SHP77 treated with DMSO at 0.1 percent for 48 hours (cell line): ENCODE data around the gene HSPA12B.

Source experiments
- DNase-seq: peaks from one replicate; lab custom pipeline; 2025; lab: John Stamatoyannopoulos, UW

Gene HSPA12B

DNA sequence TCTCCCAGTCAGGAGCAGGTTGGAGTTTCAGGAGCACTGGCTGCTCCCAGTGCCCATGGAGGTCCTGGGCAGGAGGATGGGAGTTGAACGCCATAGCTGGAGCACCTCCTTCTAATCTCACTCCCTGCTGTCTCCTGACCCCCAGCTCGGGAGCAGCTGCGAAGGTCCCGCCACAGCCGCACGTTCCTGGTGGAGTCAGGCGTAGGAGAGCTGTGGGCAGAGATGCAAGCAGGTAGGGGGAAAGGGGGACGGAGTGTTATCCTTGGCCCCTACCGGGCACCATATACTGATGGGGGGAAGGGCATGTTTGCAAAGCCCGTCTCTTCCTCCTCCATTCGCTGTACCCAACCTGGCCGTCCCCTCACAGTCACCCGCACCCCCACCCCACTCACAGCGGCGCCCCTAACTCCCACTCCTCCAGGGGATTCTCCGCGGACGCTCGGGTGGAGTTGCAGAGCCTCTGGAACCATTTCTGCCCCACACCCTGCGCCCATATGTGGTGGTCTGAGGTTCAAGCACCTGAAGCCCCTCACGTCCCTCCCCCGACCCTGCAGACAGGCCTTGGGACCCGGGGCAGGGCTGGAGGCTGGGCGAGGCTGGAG, 16.7 kb downstream of the HSPA12B start:
- no peak for DNase-seq

- no peak for DNase-seq
Observed at GRCh38 chr20:3749689-3750531, 17.4 kb downstream of the HSPA12B start.

GRCh38 chr20:3751305-3751674, 18.8 kb downstream of the HSPA12B start:
- no peak for DNase-seq

DNA sequence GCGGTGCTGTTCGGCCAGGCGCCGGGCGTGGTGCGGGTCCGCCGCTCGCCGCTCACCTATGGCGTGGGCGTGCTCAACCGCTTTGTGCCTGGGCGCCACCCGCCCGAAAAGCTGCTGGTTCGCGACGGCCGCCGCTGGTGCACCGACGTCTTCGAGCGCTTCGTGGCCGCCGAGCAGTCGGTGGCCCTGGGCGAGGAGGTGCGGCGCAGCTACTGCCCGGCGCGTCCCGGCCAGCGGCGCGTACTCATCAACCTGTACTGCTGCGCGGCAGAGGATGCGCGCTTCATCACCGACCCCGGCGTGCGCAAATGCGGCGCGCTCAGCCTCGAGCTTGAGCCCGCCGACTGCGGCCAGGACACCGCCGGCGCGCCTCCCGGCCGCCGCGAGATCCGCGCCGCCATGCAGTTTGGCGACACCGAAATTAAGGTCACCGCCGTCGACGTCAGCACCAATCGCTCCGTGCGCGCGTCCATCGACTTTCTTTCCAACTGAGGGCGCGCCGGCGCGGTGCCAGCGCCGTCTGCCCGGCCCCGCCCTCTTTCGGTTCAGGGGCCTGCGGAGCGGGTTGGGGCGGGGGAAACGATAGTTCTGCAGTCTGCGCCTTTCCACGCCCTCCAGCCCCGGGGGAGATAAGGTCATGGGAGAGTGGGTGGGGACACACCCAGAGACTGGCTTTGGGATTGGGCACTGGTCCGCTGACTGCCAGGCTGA, 19.3 kb downstream of the HSPA12B start:
- no peak for DNase-seq

GRCh38 chr20:3752386-3752759, 19.9 kb downstream of the HSPA12B start:
- no peak for DNase-seq

GRCh38 chr20:3753098-3753497, 20.6 kb downstream of the HSPA12B start:
- no peak for DNase-seq

GRCh38 chr20:3753501-3754275, 21.2 kb downstream of the HSPA12B start:
- no peak for DNase-seq

DNA sequence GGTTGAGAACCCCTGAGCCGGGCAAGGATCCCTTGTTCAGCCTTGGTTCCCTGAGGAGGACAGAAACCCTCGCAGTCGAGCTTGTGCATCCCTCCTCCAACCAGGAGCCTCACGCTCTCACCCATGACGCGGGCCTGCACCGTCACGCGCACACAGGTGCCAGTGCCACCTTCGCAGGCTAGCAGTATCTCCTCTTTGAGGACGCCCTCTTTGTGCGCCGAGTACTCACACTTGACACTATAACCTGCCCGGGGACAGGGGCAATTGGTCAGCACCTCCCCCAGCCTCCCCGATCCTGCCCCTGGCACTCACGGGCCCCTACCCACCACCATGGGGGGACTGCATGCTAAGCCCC, 21.8 kb downstream of the HSPA12B start:
- no peak for DNase-seq

DNA sequence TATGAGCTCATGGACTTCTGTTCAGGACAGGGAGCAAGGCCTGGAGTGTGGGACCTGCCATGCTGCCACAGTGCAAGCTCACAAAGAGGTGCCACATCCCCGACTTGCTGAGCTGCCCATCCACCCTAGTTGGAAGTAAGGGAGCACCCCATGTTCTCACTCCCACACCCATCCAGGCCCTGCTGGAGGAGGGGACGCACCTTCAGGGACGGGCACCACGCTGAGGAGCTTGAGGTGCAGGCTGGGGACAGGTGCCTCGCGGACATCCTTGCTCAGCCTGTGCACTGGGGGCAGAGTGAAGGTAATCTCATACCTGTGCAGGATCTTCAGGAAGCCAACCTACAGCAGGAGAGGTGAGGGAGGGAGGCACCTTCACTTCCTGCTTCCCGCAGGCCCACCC, 22.8 kb downstream of the HSPA12B start:
- DNase-seq = no peak

- no peak for DNase-seq
Observed at GRCh38 chr20:3755814-3756480, 23.5 kb downstream of the HSPA12B start.

- no peak for DNase-seq
Observed at GRCh38 chr20:3757268-3757667, 24.8 kb downstream of the HSPA12B start.

DNA sequence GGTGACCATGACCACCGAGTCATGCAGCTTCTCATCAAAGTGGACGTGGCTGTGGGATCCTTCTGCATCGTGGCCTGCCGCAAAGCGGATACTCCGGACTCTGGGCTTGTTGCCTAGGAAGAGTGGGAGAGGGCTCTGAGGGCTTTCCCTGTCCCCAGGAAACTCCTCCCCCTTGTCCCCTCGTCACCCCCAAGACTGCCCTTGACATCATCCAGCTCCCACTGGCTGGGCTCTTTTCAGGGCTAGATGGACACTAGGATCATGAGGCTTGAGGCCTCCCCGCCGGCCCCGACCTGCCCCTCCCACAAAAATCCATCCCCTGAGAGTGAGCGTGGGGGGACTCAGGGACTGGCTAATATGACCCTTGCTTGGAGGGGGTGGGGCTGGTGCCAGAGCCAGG, 26.1 kb downstream of the HSPA12B start:
- no peak for DNase-seq

GRCh38 chr20:3759316-3759823, 26.9 kb downstream of the HSPA12B start:
- DNase-seq = no peak

DNA sequence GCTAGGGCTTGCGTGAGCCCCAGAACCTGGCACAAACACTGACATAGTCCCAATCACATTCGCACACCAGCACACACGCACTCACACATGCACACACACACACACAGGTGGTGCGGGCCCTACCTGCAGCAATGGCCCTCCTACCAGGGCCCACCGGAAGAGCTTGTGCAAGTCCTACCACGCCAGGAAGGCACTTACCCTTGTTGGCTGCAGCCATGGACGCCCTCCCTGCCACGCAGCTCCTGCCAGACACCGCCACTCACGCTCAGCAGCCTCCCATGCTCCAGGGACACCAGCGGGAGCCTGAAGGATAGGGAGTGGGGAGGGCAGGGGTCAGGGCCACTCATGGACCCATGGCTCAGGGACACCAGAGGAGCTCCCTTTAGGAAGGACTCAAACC, 27.4 kb downstream of the HSPA12B start:
- DNase-seq = no peak

DNA sequence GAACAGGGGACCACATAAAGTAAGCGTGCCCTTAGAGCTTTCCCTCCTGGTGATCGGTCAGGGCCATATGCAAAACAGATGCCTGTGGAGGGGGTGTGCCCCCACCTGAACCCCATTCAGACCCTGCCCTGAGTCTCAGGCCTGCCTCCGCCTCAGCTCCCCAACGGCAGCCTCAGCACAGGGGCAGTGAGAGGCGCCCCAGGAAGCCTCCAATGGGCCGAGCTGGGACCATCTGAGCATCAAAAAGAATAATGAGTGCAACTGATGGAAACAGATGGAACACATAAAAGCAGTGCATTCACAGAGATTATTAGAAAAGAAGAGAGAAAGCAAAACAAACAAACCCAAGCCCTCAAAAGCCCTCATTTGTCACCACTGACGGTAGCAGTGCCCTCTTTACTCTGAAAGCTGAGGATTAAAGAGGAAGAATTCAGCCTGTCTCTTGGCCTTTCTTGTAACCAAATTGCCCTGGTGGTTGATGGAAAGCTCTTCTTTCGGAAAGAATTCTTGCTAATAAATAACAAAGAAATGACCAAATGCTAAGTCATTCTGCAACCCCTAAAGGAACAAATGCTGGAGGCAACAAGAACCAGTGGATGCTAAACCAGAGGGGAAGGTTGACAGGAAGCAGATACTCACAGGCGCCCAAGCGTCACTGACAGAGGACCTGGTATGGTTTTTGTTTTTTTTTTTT, 28.3 kb downstream of the HSPA12B start:
- no peak for DNase-seq

- no peak for DNase-seq
Observed at GRCh38 chr20:3763671-3764601, 31.5 kb downstream of the HSPA12B start.

- DNase-seq = no peak
Observed at GRCh38 chr20:3764659-3765058, 32.2 kb downstream of the HSPA12B start.

GRCh38 chr20:3765171-3765882, 32.8 kb downstream of the HSPA12B start:
- DNase-seq = no peak

- DNase-seq = no peak
Observed at GRCh38 chr20:3766422-3767109, 34.1 kb downstream of the HSPA12B start.
